ENCODE measurements around the gene C3orf22.

- TF ChIP-seq, protein P1, sequence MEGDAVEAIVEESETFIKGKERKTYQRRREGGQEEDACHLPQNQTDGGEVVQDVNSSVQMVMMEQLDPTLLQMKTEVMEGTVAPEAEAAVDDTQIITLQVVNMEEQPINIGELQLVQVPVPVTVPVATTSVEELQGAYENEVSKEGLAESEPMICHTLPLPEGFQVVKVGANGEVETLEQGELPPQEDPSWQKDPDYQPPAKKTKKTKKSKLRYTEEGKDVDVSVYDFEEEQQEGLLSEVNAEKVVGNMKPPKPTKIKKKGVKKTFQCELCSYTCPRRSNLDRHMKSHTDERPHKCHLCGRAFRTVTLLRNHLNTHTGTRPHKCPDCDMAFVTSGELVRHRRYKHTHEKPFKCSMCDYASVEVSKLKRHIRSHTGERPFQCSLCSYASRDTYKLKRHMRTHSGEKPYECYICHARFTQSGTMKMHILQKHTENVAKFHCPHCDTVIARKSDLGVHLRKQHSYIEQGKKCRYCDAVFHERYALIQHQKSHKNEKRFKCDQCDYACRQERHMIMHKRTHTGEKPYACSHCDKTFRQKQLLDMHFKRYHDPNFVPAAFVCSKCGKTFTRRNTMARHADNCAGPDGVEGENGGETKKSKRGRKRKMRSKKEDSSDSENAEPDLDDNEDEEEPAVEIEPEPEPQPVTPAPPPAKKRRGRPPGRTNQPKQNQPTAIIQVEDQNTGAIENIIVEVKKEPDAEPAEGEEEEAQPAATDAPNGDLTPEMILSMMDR (conservative IDR thresholded peaks at IDR 0.05; ENCODE audit: low read length), result no peak
- TF ChIP-seq EZH2phosphoT487 (IDR thresholded peaks at IDR 0.05; ENCODE audit: borderline replicate concordance, low read depth, low read length), result no peak
Observed at GRCh38 chr3:126557761-126558160, 971 bp downstream of the C3orf22 start.
